Upper lobe of left lung (tissue), 6 donors: ENCODE results near the gene PPP5C. TPM values are rescaled to one million over a fixed set of nuclear protein-coding genes. Genes with fewer than 3 reads are reported as not detected.
A peak's percentile ranks its signal among the peaks of the same experiment; 100 is the strongest.

ENCODE experiments used
- ATAC-seq, 2 donors: fragments of 200-7000 bp; cut with Tn5 transposase; one replicate each; pipeline ENCODE4 v1.9.1; 2022; ENCODE audit warnings: mild to moderate bottlenecking in 2 of 2, moderate library complexity in 2 of 2; ENCODE audit not compliant: low FRiP score in 2 of 2
- DNase-seq, 2 donors: peaks; one replicate each; pipeline ENCODE4 v3.0.0-alpha.2; 2019 to 2020
- H3K27ac ChIP-seq, 4 donors: fragments of 200-600 bp; sonication (generic); one replicate each; pipeline ENCODE4 v1.5.1; 2016 to 2019
- H3K27me3 ChIP-seq, 4 donors: fragments of 200-600 bp; sonication (generic); one replicate each; pipeline ENCODE4 v1.5.1; 2017 to 2019
- H3K36me3 ChIP-seq, 4 donors: fragments of 200-600 bp; sonication (generic); one replicate each; pipeline ENCODE4 v1.5.1; 2016 to 2019
- H3K4me1 ChIP-seq, 4 donors: fragments of 200-600 bp; sonication (generic); one replicate each; pipeline ENCODE4 v1.5.1; 2018 to 2019
- H3K4me3 ChIP-seq, 4 donors: fragments of 200-600 bp; sonication (generic); one replicate each; pipeline ENCODE4 v1.5.1; 2017 to 2019; ENCODE audit warnings: mild to moderate bottlenecking in 2 of 4, moderate library complexity in 1 of 4
- H3K9me3 ChIP-seq, 4 donors: fragments of 200-600 bp; sonication (generic); one replicate each; pipeline ENCODE4 v1.5.1; 2018 to 2019
- EP300 ChIP-seq, 4 donors: sonication (generic); formaldehyde crosslinking; IDR thresholded peaks; one replicate each; pipeline ENCODE4 v1.5.1; 2017; ENCODE audit warnings: antibody characterized with exemption in 4 of 4, control low read depth in 2 of 4
- POLR2A ChIP-seq, 4 donors: fragments of 450-650 bp; IDR thresholded peaks; one replicate each; pipeline ENCODE4 v1.5.1; 2016 to 2017; ENCODE audit warnings: antibody characterized with exemption in 4 of 4, mild to moderate bottlenecking in 2 of 4
- POLR2AphosphoS5 ChIP-seq, 2 donors: sonication (generic); formaldehyde crosslinking; IDR thresholded peaks; one replicate each; pipeline ENCODE4 v1.5.1; 2017; ENCODE audit warnings: antibody characterized with exemption in 2 of 2
- WGBS, 2 donors: methylation state at CpG; one replicate each; pipeline ENCODE4 v1.1.5; 2017 to 2018; 5-methylcytosine and 5-hydroxymethylcytosine counted together
- total RNA-seq, 6 donors: library from RNA; depleted of rRNA in 4 of 6; stranded (reverse); fragments of >200 nt in 4 of 6; gene quantifications; one replicate each; pipeline versions ENCODE4 v1.1.0 to v1.2.1, GENCODE V29; 2016 to 2021
- TF ChIP-seq, protein P1 (sequence below), 6 experiments: fragments of 450-650 bp in 4 of 6; fragments of 200-600 bp in 2 of 6; sonication (generic) in 2 of 6; IDR thresholded peaks; one replicate each; pipeline ENCODE4 v1.5.1; 2016 to 2019; ENCODE audit warnings: antibody characterized with exemption in 6 of 6
- donor health status: DM: no; HTN: no; CAD: no; lungs with moderate emphysema.
- donor health status: DM: no; HTN: yes; CAD: no; lungs with severe emphysema.

The PPP5C gene
- total RNA-seq, 6 donors from 2014 or later = 54.7 to 120 (median 66.0) TPM

GRCh38 chr19:46368116-46368515 is 21.2 kb downstream of the PPP5C start:
- DNase-seq (no peak), ATAC-seq (no peak)
- H3K9me3 ChIP-seq = no peaks in the 10 kb centered on the region
- H3K27me3 ChIP-seq = no peaks in the 10 kb centered on the region
- peaks cover 9 to 21% (median 12%) of the 10 kb centered on the region in 4 donors for H3K4me1 ChIP-seq
- TF ChIP-seq POLR2A (IDR thresholded peaks at IDR 0.05) (no peak), POLR2AphosphoS5 (IDR thresholded peaks at IDR 0.05) (no peak), EP300 (IDR thresholded peaks at IDR 0.05) (no peak)
- TF ChIP-seq, protein P1, sequence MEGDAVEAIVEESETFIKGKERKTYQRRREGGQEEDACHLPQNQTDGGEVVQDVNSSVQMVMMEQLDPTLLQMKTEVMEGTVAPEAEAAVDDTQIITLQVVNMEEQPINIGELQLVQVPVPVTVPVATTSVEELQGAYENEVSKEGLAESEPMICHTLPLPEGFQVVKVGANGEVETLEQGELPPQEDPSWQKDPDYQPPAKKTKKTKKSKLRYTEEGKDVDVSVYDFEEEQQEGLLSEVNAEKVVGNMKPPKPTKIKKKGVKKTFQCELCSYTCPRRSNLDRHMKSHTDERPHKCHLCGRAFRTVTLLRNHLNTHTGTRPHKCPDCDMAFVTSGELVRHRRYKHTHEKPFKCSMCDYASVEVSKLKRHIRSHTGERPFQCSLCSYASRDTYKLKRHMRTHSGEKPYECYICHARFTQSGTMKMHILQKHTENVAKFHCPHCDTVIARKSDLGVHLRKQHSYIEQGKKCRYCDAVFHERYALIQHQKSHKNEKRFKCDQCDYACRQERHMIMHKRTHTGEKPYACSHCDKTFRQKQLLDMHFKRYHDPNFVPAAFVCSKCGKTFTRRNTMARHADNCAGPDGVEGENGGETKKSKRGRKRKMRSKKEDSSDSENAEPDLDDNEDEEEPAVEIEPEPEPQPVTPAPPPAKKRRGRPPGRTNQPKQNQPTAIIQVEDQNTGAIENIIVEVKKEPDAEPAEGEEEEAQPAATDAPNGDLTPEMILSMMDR (IDR thresholded peaks at IDR 0.05) = no peak
- no peak overlapping the region for H3K27ac ChIP-seq
- H3K4me3 ChIP-seq = no peak overlapping the region
- peaks cover 0 to 52% (median 22%) of the 10 kb centered on the region in 4 donors for H3K36me3 ChIP-seq
- 76 to 91% methylated on average over 3 to 7 of the region's 7 CpGs for WGBS, 2 donors

GRCh38 chr19:46369817-46370216 is 22.9 kb downstream of the PPP5C start:
- Histone ChIP-seq H3K36me3 (peaks cover 0 to 36% (median 13%) of the 10 kb centered on the region in 4 donors), H3K4me1 (peaks cover 21 to 36% (median 28%) of the 10 kb centered on the region in 4 donors), H3K4me3 (no peak overlapping the region), H3K27me3 (no peaks in the 10 kb centered on the region), H3K27ac (no peak overlapping the region), H3K9me3 (no peaks in the 10 kb centered on the region)
- WGBS, 2 donors = 95 to 96% methylated on average over 7 of the region's 7 CpGs
- TF ChIP-seq EP300 (IDR thresholded peaks at IDR 0.05) = no peak
- TF ChIP-seq POLR2AphosphoS5 (IDR thresholded peaks at IDR 0.05) = no peak
- no peak for ATAC-seq
- DNase-seq = no peak

DNA sequence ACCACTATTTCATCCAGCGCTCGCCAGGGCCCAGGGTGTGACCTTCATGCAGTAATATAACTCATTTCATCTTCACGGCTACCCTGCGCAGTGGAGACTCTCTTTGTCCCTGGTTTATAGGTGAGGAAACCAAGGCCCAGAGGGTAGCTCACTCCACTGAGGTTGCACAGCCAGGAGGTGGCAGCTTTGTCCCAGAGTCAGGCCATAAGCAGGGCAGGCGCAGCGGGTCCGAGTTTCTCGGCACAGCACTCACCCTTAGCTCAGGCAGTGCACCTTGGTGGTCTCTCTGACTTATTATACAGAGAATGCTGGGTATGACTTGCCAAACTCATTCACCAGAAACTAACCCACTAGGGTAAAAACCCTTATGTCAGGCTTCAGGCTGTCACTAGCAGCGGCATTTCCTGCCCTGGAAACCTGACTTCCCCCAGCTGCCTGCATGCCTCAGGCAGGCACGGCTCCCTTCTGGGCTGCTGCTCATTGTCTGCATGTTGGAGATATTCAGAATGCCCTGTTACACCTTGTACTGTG is 24.5 kb downstream of the PPP5C start:
- peaks cover 2 to 32% (median 11%) of the 10 kb centered on the region in 4 donors for H3K36me3 ChIP-seq
- no peak overlapping the region for H3K4me3 ChIP-seq
- peaks cover 21 to 36% (median 28%) of the 10 kb centered on the region in 4 donors for H3K4me1 ChIP-seq
- DNase-seq = no peak
- H3K27me3 ChIP-seq = no peaks in the 10 kb centered on the region
- peak overlapping the region in 1 of 4 donors; percentile 13 for H3K27ac ChIP-seq
- no peak for ATAC-seq
- no peak for TF ChIP-seq POLR2AphosphoS5 (IDR thresholded peaks at IDR 0.05)
- TF ChIP-seq, protein P1 (IDR thresholded peaks at IDR 0.05) = no peak
- no peak for TF ChIP-seq POLR2A (IDR thresholded peaks at IDR 0.05)
- TF ChIP-seq EP300 (IDR thresholded peaks at IDR 0.05) = no peak
- no peaks in the 10 kb centered on the region for H3K9me3 ChIP-seq
- WGBS, 2 donors = 62 to 85% methylated on average over 9 to 10 of the region's 10 CpGs

- no peak for TF ChIP-seq POLR2AphosphoS5 (IDR thresholded peaks at IDR 0.05)
- no peak for TF ChIP-seq EP300 (IDR thresholded peaks at IDR 0.05)
- no peak for TF ChIP-seq POLR2A (IDR thresholded peaks at IDR 0.05)
- TF ChIP-seq, protein P1 (IDR thresholded peaks at IDR 0.05) = peak in 3 of 6 experiments; percentile 19 to 21 (median 20)
- 65 to 71% methylated on average over 6 to 11 of the region's 11 CpGs for WGBS, 2 donors
- H3K27ac ChIP-seq = peak overlapping the region; percentile 65 to 81 (median 73)
- H3K9me3 ChIP-seq = no peaks in the 10 kb centered on the region
- peak in 1 of 2 donors; percentile 30 for DNase-seq
- H3K4me1 ChIP-seq = peaks cover 21 to 36% (median 28%) of the 10 kb centered on the region in 4 donors
- H3K27me3 ChIP-seq = no peaks in the 10 kb centered on the region
- H3K36me3 ChIP-seq = peaks cover 2 to 34% (median 21%) of the 10 kb centered on the region in 4 donors
- no peak for ATAC-seq
- no peak overlapping the region for H3K4me3 ChIP-seq
Observed at GRCh38 chr19:46372901-46373490, 26.1 kb downstream of the PPP5C start.

- 32 to 42% methylated on average over 11 to 16 of the region's 17 CpGs for WGBS, 2 donors
- Histone ChIP-seq H3K36me3 (peaks cover 2 to 33% (median 21%) of the 10 kb centered on the region in 4 donors), H3K27ac (peak overlapping the region; percentile 65 to 81 (median 73)), H3K9me3 (no peaks in the 10 kb centered on the region), H3K4me3 (no peak overlapping the region), H3K27me3 (no peaks in the 10 kb centered on the region), H3K4me1 (peaks cover 21 to 36% (median 28%) of the 10 kb centered on the region in 4 donors)
- TF ChIP-seq POLR2AphosphoS5 (IDR thresholded peaks at IDR 0.05) (peak in 1 of 2 donors; percentile 37), POLR2A (IDR thresholded peaks at IDR 0.05) (no peak)
- DNase-seq (peak; percentile 92 to 96), ATAC-seq (peak; percentile 58 to 89)
Observed at GRCh38 chr19:46373491-46374359, 26.8 kb downstream of the PPP5C start.
